Lower lobe of right lung (tissue), 2 donors: ENCODE measurements around the gene GSTM1. TPM values are rescaled to one million over a fixed set of nuclear protein-coding genes. Genes with fewer than 3 reads are reported as not detected.
"Not testable (repeated sequence)": the region's sequence is repeated elsewhere in the genome, so short reads cannot be mapped to it uniquely, and the experiment has no call there.

Experiments used
- ATAC-seq, 2 donors: fragments of 200-7000 bp; cut with Tn5 transposase; one replicate each; pipeline ENCODE4 v1.9.1; 2020 to 2022; ENCODE audit warnings: mild to moderate bottlenecking in 2 of 2, moderate library complexity in 2 of 2
- DNase-seq: peaks from one replicate; pipeline ENCODE4 v3.0.0-alpha.2; 2020
- H3K27ac ChIP-seq: fragments of 200-600 bp; one replicate; pipeline ENCODE4 v1.8.0; 2022
- H3K27me3 ChIP-seq: fragments of 200-600 bp; one replicate; pipeline ENCODE4 v1.8.0; 2022; ENCODE audit warnings: low read depth
- H3K36me3 ChIP-seq: fragments of 200-600 bp; one replicate; pipeline ENCODE4 v1.8.0; 2022; ENCODE audit warnings: mild to moderate bottlenecking
- H3K4me1 ChIP-seq: fragments of 200-600 bp; one replicate; pipeline ENCODE4 v1.8.0; 2022
- H3K4me3 ChIP-seq: fragments of 200-600 bp; one replicate; pipeline ENCODE4 v1.8.0; 2022; ENCODE audit warnings: mild to moderate bottlenecking
- H3K9me3 ChIP-seq: fragments of 200-600 bp; one replicate; pipeline ENCODE4 v1.8.0; 2022
- CTCF ChIP-seq: fragments of 200-600 bp; IDR thresholded peaks from one replicate; pipeline ENCODE4 v1.8.0; 2022; ENCODE audit warnings: antibody characterized with exemption, mild to moderate bottlenecking
- intact Hi-C: fragments of 100-400 bp; cut with DNase I; formaldehyde crosslinking; loops from one replicate; pipeline ENCODE4 v1.11.0; 2022
- total RNA-seq: library from RNA; stranded (reverse); fragmentation: NEBNext Ultra II Directional; extraction: Animal tissue kit (Norgen Biotek cat#: 25700); gene quantifications from one replicate; pipeline ENCODE4 v1.2.1, GENCODE V29; 2021
- donor health status: DM: no; HTN: yes; CAD: no; lungs with severe emphysema.

The GSTM1 gene
- total RNA-seq, 1 donor from 2014 or later = not detected

- Histone ChIP-seq H3K27ac (no peak overlapping the region), H3K9me3 (no peaks in the 10 kb centered on the region), H3K4me1 (no peaks in the 10 kb centered on the region), H3K27me3 (no peaks in the 10 kb centered on the region), H3K36me3 (no peaks in the 10 kb centered on the region), H3K4me3 (no peak overlapping the region)
- no peak for TF ChIP-seq CTCF
- intact Hi-C loops = no loop called here
- DNase-seq (no peak), ATAC-seq (no peak)
Observed at GRCh38 chr1:109689844-109690405, 2.3 kb downstream of the GSTM1 start.

GRCh38 chr1:109691759-109692158 is 4.1 kb downstream of the GSTM1 start:
- no peak for ATAC-seq
- no peak for TF ChIP-seq CTCF
- no peaks in the 10 kb centered on the region for H3K27me3 ChIP-seq
- H3K36me3 ChIP-seq = no peaks in the 10 kb centered on the region
- H3K27ac ChIP-seq = no peak overlapping the region
- H3K4me3 ChIP-seq = no peak overlapping the region
- no peaks in the 10 kb centered on the region for H3K4me1 ChIP-seq
- DNase-seq = no peak
- intact Hi-C loops = no loop called here
- H3K9me3 ChIP-seq = no peaks in the 10 kb centered on the region

- H3K27me3 ChIP-seq, H3K9me3 ChIP-seq, H3K4me1 ChIP-seq, DNase-seq, H3K4me3 ChIP-seq, intact Hi-C loops, H3K36me3 ChIP-seq, H3K27ac ChIP-seq, ATAC-seq: not testable (repeated sequence)
Observed at GRCh38 chr1:109694400-109694799, 6.8 kb downstream of the GSTM1 start.

- H3K9me3 ChIP-seq, intact Hi-C loops, H3K27me3 ChIP-seq, H3K4me3 ChIP-seq, ATAC-seq, DNase-seq, H3K27ac ChIP-seq, H3K4me1 ChIP-seq, H3K36me3 ChIP-seq: not testable (repeated sequence)
Observed at GRCh38 chr1:109695138-109695537, 7.5 kb downstream of the GSTM1 start.

- ATAC-seq = no peak
- Histone ChIP-seq H3K4me3 (no peak overlapping the region), H3K9me3 (no peaks in the 10 kb centered on the region), H3K27ac (no peak overlapping the region), H3K27me3 (no peaks in the 10 kb centered on the region), H3K4me1 (no peaks in the 10 kb centered on the region), H3K36me3 (no peaks in the 10 kb centered on the region)
- DNase-seq = no peak
- intact Hi-C loops = no loop called here
- no peak for TF ChIP-seq CTCF
Observed at GRCh38 chr1:109697066-109697465, 9.4 kb downstream of the GSTM1 start.

- DNase-seq = not testable (repeated sequence)
Observed at GRCh38 chr1:109697861-109698260, 10.2 kb downstream of the GSTM1 start.

GRCh38 chr1:109702940-109703339 is 15.3 kb downstream of the GSTM1 start:
- H3K27ac ChIP-seq, H3K4me1 ChIP-seq, H3K27me3 ChIP-seq, H3K9me3 ChIP-seq, H3K36me3 ChIP-seq, DNase-seq, ATAC-seq, H3K4me3 ChIP-seq, intact Hi-C loops: not testable (repeated sequence)

More at GRCh38 chr1:109697861-109698260, 10.2 kb downstream of the GSTM1 start:
- H3K36me3 ChIP-seq, intact Hi-C loops, ATAC-seq, H3K9me3 ChIP-seq, H3K4me1 ChIP-seq, H3K27ac ChIP-seq, H3K27me3 ChIP-seq, H3K4me3 ChIP-seq: not testable (repeated sequence)

- intact Hi-C loops = no loop called here
- Histone ChIP-seq H3K36me3 (no peaks in the 10 kb centered on the region), H3K9me3 (peaks cover 5% of the 10 kb centered on the region), H3K4me3 (no peak overlapping the region), H3K4me1 (no peaks in the 10 kb centered on the region), H3K27me3 (no peaks in the 10 kb centered on the region), H3K27ac (no peak overlapping the region)
- TF ChIP-seq CTCF = no peak
- DNase-seq (no peak), ATAC-seq (no peak)
Observed at GRCh38 chr1:109704173-109704572, 16.6 kb downstream of the GSTM1 start.
